Liver (tissue), 3 donors: ENCODE data around the gene CHAC1.

ENCODE experiments used
- EGR1 ChIP-seq, 2 donors: IDR thresholded peaks; 2 replicates each; pipeline ENCODE4 v1.6.1; 2016 to 2018; ENCODE audit warnings: antibody characterized with exemption in 2 of 2, low read depth in 2 of 2
- RAD21 ChIP-seq, 2 donors: IDR thresholded peaks; 2 replicates each; pipeline ENCODE4 v1.6.1; 2016; ENCODE audit warnings: antibody characterized with exemption in 2 of 2, mild to moderate bottlenecking in 2 of 2
- TAF1 ChIP-seq: conservative IDR thresholded peaks from 2 replicates; pipeline ENCODE4 v1.6.1; 2016; ENCODE audit warnings: antibody characterized with exemption, mild to moderate bottlenecking
- TF ChIP-seq, protein P1 (sequence below): fragments of 150-350 bp; IDR thresholded peaks from 2 replicates; pipeline ENCODE4 v1.5.1; 2017; ENCODE audit warnings: improper control_type of control experiment, low read depth, low read length; ENCODE audit not compliant: missing input control
- TF ChIP-seq, protein P2 (sequence below): IDR thresholded peaks from 2 replicates; pipeline ENCODE4 v1.6.1; 2016; ENCODE audit warnings: antibody characterized with exemption
- TF ChIP-seq, protein P3 (sequence below): IDR thresholded peaks from 2 replicates; pipeline ENCODE4 v1.6.1; 2016; ENCODE audit warnings: antibody characterized with exemption, mild to moderate bottlenecking
- donor health status: healthy.
- donor health status: healthy.

DNA sequence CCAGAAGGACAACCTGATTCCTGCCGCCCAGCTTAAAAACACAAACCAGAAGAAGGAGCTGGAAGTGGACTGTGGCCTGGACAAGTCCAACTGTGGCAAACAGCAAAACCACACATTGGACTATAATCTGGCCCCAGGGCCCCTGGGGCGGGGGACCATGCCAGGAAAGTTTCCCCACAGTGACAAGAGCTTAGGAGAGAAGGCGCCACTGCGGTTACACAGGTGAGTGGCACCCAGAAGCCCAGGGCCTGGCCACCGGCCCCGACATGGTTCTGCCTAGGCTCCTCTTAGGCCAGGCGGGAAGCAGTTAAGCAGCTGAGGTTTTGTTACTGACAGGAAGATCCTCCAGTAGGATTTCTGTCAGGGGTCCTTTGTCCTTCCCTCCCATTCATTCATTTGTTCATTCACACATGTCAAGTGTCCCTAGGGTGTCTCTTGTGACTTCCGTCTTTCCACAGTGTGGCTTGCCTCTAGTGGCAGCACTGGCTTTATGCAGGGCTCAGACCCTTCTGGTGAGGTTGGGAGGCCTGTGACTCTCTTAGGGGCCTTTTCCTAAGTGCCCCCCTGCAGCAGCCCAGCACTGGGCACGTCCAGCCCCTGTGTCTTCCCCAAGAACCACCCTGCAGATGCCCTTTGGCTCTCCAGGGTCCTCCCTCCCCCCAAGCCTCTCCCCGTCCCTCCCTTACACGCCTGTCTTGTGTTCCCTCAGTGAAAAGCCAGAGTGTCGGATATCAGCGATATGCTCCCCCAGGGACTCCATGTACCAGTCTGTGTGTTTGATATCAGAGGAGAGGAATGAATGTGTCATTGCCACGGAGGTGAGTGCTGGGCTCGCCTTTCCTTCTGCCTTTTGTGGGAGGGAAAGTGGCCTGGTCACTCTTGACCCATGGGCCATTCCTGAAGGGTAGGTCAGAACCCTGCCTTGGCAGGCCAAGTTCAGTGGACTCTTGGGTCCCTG is 16.3 kb upstream of the CHAC1 start:
- TF ChIP-seq, protein P1, sequence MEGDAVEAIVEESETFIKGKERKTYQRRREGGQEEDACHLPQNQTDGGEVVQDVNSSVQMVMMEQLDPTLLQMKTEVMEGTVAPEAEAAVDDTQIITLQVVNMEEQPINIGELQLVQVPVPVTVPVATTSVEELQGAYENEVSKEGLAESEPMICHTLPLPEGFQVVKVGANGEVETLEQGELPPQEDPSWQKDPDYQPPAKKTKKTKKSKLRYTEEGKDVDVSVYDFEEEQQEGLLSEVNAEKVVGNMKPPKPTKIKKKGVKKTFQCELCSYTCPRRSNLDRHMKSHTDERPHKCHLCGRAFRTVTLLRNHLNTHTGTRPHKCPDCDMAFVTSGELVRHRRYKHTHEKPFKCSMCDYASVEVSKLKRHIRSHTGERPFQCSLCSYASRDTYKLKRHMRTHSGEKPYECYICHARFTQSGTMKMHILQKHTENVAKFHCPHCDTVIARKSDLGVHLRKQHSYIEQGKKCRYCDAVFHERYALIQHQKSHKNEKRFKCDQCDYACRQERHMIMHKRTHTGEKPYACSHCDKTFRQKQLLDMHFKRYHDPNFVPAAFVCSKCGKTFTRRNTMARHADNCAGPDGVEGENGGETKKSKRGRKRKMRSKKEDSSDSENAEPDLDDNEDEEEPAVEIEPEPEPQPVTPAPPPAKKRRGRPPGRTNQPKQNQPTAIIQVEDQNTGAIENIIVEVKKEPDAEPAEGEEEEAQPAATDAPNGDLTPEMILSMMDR = no peak
- TF ChIP-seq RAD21 (IDR thresholded peaks at IDR 0.05) = peak in 1 of 2 donors; percentile 44
- TF ChIP-seq, protein P2, sequence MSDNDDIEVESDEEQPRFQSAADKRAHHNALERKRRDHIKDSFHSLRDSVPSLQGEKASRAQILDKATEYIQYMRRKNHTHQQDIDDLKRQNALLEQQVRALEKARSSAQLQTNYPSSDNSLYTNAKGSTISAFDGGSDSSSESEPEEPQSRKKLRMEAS = peak; percentile 55
- TF ChIP-seq, protein P3, sequence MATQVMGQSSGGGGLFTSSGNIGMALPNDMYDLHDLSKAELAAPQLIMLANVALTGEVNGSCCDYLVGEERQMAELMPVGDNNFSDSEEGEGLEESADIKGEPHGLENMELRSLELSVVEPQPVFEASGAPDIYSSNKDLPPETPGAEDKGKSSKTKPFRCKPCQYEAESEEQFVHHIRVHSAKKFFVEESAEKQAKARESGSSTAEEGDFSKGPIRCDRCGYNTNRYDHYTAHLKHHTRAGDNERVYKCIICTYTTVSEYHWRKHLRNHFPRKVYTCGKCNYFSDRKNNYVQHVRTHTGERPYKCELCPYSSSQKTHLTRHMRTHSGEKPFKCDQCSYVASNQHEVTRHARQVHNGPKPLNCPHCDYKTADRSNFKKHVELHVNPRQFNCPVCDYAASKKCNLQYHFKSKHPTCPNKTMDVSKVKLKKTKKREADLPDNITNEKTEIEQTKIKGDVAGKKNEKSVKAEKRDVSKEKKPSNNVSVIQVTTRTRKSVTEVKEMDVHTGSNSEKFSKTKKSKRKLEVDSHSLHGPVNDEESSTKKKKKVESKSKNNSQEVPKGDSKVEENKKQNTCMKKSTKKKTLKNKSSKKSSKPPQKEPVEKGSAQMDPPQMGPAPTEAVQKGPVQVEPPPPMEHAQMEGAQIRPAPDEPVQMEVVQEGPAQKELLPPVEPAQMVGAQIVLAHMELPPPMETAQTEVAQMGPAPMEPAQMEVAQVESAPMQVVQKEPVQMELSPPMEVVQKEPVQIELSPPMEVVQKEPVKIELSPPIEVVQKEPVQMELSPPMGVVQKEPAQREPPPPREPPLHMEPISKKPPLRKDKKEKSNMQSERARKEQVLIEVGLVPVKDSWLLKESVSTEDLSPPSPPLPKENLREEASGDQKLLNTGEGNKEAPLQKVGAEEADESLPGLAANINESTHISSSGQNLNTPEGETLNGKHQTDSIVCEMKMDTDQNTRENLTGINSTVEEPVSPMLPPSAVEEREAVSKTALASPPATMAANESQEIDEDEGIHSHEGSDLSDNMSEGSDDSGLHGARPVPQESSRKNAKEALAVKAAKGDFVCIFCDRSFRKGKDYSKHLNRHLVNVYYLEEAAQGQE = no peak
- no peak for TF ChIP-seq EGR1 (IDR thresholded peaks at IDR 0.05; ENCODE audit: low read depth in 2 of 2)
- no peak for TF ChIP-seq TAF1
